Parietal lobe (tissue), 2 donors: ENCODE measurements around the gene PPP1R1C. TPM values are rescaled to one million over a fixed set of nuclear protein-coding genes. Genes with fewer than 3 reads are reported as not detected.

ENCODE experiments used
- small RNA-seq: library from RNA; depleted of rRNA; stranded (forward); fragments of <200 nt; gene quantifications from one replicate; pipeline ENCODE3, GENCODE V24; 2014; ENCODE audit warnings: low replicate concordance
- total RNA-seq: library from RNA; depleted of rRNA; stranded (reverse); fragments of >200 nt; gene quantifications from one replicate; pipeline ENCODE4 v1.2.3, GENCODE V29; 2014

The PPP1R1C gene
- total RNA-seq, result 0.94 TPM

GRCh38 chr2:181985632-181986205, at the start of gene PPP1R1C:
Gene PPP1R1C, plus strand, starts transcription at chr2:181985853. Its CDS starts 258 bp downstream, at chr2:181986111.

Small RNAs within 50 kb of the gene (small RNA-seq; reads per million reads assigned to genes)
- gene RNA5SP113, result not detected

Other genes with a start within 250 kb of the PPP1R1C start
- gene ITPRID2, start 94.1 kb upstream of the PPP1R1C start, total RNA-seq, result 47.6 TPM